Stimulated activated naive CD8-positive, alpha-beta T cell treated with anti-CD3 and anti-CD28 coated beads, Interleukin-15, Interleukin-2, amounts not matched to agents 100 ng/mL and 50 ng/mL, for 24 hours (primary cell): ENCODE measurements around the gene TMEM169.
A peak's percentile ranks its signal among the peaks of the same experiment; 100 is the strongest.

Experiments used
- H3K27ac Mint-ChIP-seq: one replicate; pipeline ENCODE4 v1.8.0; 2021; ENCODE audit warnings: mild to moderate bottlenecking, mixed read lengths
- H3K27me3 Mint-ChIP-seq: one replicate; pipeline ENCODE4 v1.8.0; 2021; ENCODE audit warnings: mixed read lengths
- H3K36me3 Mint-ChIP-seq: one replicate; pipeline ENCODE4 v1.8.0; 2021; ENCODE audit warnings: low read depth, mixed read lengths
- H3K4me1 Mint-ChIP-seq: one replicate; pipeline ENCODE4 v1.8.0; 2021; ENCODE audit warnings: low read depth, mixed read lengths
- H3K4me3 Mint-ChIP-seq: one replicate; pipeline ENCODE4 v1.8.0; 2021; ENCODE audit warnings: mild to moderate bottlenecking, mixed read lengths
- H3K9me3 Mint-ChIP-seq: one replicate; pipeline ENCODE4 v1.8.0; 2021; ENCODE audit warnings: mixed read lengths

The TMEM169 gene

DNA sequence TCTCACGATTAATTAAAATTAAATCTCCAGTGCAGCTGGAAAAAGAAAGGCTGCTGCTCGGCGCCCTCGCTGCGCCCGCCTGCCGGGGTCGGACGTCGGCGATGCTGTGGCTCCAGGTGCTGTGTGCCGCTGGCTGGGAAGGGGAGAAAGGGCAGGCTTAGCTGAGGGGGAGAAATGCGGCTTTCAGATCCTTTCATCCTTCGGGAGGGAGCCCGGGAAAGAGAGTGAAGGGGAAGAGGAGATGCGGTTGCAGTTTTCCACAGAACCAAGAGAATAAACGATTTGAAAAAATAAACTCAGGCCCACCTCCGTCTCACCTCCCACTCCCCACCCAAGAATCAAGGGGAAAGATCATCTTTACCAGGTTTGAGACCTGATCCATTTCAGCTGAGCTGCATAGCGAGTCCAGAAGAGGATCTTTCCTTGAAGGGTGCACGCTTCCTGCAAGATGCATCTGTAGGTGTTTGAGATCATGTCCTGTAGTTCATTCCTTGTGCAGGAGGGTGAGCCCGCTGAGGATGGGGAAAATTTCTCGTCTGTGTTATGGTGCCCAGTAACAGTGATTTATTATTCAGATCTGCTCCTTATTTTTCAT is 495 bp downstream of the TMEM169 start:
- Mint-ChIP-seq H3K4me3 (peak overlapping the region; percentile 90), H3K27me3 (no peaks in the 10 kb centered on the region), H3K27ac (peak overlapping the region; percentile 65), H3K4me1 (peaks cover 58% of the 10 kb centered on the region), H3K9me3 (no peaks in the 10 kb centered on the region), H3K36me3 (no peaks in the 10 kb centered on the region)

DNA sequence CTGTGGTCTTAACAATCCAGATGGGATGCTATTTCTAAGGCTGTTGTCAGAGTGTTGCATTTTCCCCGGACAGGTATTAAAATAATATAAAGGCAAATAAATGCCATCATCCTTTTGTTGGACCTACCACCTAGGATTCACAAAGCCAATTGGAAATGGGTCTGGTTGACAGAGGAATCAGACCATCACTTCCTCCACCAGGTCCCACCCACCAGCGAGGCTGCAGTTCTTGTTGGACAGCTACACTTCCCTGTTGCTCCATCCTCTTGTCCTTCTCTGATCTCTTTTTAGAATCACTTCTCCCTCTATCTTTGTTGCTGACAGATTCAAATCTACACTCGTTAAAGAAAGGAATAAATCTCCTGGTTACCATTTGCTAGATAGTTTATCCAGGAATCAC is 1.1 kb downstream of the TMEM169 start:
- Mint-ChIP-seq H3K27me3 (no peaks in the 10 kb centered on the region), H3K27ac (peak overlapping the region; percentile 61), H3K36me3 (no peaks in the 10 kb centered on the region), H3K4me3 (peak overlapping the region; percentile 90), H3K9me3 (no peaks in the 10 kb centered on the region), H3K4me1 (peaks cover 58% of the 10 kb centered on the region)

DNA sequence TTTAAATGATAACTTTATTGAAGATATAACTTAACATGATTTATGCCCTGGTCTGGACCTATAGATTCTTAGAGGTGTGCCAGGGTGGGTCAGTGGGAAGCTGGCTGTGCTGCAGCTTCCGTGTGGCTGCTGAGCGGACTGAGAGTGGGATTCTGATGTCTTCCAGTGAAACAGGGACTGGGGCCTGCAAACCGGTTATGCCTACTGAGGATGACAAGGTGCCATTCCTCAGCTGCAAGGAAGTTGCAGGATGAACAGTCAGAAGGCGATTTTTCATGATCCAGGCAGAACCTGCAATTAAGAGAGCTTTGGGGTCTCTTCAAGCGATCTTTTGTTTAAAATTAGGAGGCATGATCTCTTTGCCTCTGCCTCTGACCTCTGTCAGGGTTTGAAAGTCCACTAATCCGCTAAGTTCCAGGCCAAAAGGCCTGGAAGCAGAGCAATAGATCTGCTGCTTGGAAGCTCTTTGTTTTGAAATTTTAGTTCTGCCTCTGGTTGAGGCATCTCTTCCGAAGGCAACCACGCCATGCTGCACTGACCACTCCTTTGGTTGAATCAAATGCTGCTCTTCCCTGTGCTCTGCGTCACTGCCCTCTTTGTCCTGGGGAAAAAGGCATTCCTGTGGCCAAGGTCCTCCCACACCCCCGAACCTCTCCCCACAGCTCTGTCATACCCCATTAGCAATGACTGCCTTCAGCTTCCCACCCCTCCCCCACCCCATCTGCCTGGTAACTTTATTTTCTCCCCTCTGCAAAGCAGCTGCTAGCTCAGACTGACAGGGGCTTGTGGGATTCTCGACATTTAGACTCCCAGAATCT is 2.0 kb downstream of the TMEM169 start:
- H3K4me1 Mint-ChIP-seq: peaks cover 58% of the 10 kb centered on the region
- H3K9me3 Mint-ChIP-seq: no peaks in the 10 kb centered on the region
- no peaks in the 10 kb centered on the region for H3K36me3 Mint-ChIP-seq
- H3K27ac Mint-ChIP-seq: no peak overlapping the region
- no peaks in the 10 kb centered on the region for H3K27me3 Mint-ChIP-seq
- H3K4me3 Mint-ChIP-seq: no peak overlapping the region

DNA sequence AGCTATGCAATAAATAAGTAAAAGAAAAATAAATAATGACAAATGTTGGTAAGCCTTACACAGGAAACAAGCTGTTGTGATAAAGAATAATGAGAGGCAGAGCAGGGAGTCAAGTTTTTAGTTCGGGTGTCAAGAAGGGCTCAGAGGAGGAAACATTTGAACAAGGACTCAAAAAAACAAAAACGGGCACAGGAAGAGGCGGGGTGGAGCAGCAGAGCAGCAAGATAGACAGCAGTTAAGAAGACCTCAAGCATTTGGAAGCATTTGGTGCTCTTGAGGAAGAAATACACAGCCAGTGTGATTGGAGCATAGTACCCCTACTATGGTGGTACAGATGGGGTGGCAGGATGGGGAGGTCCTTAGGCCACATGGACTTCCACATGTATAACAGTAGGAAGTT is 2.8 kb downstream of the TMEM169 start:
- peaks cover 58% of the 10 kb centered on the region for H3K4me1 Mint-ChIP-seq
- H3K36me3 Mint-ChIP-seq: no peaks in the 10 kb centered on the region
- no peaks in the 10 kb centered on the region for H3K9me3 Mint-ChIP-seq
- H3K4me3 Mint-ChIP-seq: peak overlapping the region; percentile 52
- H3K27me3 Mint-ChIP-seq: no peaks in the 10 kb centered on the region
- peak overlapping the region; percentile 81 for H3K27ac Mint-ChIP-seq

DNA sequence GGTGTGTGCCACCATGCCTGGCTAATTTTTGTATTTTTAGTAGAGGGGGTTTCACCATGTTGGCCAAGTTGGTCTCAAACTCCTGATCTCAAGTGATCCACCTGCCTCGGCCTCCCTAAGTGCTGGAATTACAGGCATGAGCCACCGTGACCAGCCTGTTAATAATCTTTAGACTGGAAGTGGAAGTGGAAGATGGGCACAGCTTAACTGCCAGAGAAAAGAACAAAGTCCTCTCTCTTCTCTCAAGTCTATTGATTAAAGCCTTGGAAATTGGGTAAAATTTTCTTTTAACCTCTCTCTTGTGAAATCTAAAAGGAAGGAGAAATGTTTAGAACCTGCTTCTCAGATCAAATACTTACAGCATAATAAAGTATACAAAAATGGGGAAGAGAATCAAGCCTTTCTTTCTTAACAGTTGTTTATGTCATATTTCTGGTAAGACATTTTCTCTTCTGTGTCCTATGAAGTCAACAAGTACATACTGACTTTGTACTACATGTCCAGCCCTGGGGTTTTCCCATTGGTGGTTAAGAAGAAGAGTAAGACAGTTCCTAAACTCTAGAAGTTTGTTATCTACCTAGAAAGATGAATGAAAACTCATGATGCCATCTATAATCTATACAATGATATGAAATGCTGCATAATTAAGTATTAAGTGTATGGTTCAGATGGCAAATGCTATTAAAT is 4.6 kb downstream of the TMEM169 start:
- Mint-ChIP-seq H3K4me1 (peaks cover 60% of the 10 kb centered on the region), H3K9me3 (no peaks in the 10 kb centered on the region), H3K27me3 (no peaks in the 10 kb centered on the region), H3K4me3 (no peak overlapping the region), H3K27ac (no peak overlapping the region), H3K36me3 (no peaks in the 10 kb centered on the region)

DNA sequence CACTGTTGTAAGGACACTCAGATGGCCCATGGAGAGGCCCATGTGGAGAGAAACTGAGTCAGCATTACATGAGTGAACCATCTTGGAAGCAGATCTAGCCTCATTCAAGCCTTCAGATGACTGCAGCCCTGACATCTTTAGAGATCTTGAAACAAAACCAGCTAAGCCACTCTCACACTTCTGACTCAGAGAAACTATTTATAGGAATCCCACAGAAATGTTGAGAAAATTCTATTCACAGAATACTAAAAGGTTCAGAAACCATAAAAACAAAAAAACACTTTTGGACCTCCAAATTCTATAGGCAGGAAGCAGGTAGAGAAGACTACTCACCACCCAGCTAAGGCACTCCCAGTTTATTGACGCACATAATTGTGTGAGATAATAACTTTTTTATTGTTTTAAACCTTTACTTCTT is 8.7 kb downstream of the TMEM169 start:
- Mint-ChIP-seq H3K4me1 (peaks cover 20% of the 10 kb centered on the region), H3K27ac (peak overlapping the region; percentile 41), H3K4me3 (peak overlapping the region; percentile 47), H3K36me3 (no peaks in the 10 kb centered on the region), H3K9me3 (no peaks in the 10 kb centered on the region), H3K27me3 (no peaks in the 10 kb centered on the region)

DNA sequence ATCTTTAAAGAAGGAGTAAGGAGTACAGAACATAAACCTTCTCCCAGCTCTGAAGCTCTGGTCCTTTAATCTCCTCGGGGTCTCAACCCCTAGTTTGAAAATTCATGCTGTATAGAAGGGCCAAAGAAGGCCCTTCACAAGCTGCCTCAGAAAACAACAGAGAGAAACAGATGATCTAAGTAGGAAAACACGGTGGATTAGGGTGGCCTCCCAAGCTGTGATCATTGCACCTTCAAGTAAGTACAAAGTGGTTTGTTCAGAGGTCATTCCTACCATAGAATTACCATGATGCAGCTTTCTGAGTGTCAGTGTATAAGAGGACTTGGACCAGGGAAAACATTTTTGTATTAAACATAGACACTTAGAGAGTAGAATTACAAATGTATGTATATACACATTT is 10.9 kb downstream of the TMEM169 start:
- no peak overlapping the region for H3K4me3 Mint-ChIP-seq
- peaks cover 15% of the 10 kb centered on the region for H3K4me1 Mint-ChIP-seq
- no peak overlapping the region for H3K27ac Mint-ChIP-seq
- no peaks in the 10 kb centered on the region for H3K9me3 Mint-ChIP-seq
- H3K36me3 Mint-ChIP-seq: no peaks in the 10 kb centered on the region
- no peaks in the 10 kb centered on the region for H3K27me3 Mint-ChIP-seq

DNA sequence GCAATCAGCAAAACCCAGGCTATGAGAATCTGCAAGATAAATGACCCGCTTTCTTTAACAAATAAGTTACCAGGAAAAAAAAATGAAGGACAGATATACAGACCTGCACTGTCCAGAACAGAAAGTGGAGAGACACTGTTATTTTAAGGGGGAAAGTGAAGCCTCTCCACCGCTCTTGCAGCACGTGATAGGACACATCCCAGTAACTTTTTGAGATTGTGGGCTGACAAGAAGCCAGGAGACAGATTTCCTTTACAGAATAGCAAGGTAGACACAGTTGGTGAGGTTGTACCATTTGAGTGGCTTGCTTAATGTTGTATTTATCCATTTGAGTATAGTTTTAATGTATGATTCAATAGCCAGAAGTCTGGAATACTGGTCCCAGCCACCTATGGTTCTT is 13.0 kb downstream of the TMEM169 start:
- no peaks in the 10 kb centered on the region for H3K27me3 Mint-ChIP-seq
- H3K36me3 Mint-ChIP-seq: no peaks in the 10 kb centered on the region
- no peaks in the 10 kb centered on the region for H3K9me3 Mint-ChIP-seq
- no peak overlapping the region for H3K4me3 Mint-ChIP-seq
- H3K27ac Mint-ChIP-seq: no peak overlapping the region
- peaks cover 13% of the 10 kb centered on the region for H3K4me1 Mint-ChIP-seq

DNA sequence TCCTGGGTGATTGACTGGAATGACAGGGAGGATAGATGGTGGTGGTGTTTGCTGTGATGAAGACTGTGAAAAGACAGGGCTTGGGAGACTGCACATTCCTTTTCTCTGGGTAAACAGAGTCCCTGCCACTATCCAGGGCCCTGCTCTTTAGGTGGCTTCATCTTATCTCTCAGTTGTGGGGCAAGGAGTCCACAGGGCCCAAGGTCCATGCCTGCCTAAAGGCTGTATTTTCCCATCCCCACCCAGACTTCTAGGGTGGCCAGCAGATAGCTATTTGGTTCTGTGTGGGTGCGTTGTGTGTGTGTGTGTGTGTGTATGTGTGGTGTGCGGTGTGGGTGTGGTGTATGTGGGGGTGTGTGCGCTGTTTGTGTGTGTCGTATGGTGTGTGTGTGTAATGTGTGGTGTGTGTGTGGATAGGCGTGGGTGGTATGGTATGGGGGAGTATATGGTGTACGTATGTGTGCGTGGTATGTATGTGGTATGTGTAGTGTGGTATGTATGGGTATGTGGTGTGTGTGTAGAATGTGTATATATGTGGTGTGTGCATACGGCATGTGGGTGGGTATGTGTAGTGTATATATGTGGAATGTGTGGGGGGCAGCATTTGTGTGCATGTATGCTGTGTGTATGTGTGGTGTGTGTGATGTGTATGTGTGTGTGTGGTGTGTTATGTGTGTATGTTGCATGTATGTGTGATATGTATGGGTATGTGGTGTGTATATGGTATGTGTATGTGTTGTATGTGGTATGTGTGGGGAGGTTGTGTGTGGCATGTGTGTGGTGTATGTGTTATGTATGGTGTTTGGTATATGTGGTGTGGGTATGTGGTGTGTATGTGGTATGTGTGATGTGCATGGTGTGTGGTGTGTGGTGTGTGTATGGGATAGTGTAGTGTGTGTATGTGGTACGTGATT is 17.0 kb downstream of the TMEM169 start:
- H3K4me3 Mint-ChIP-seq: no peak overlapping the region
- H3K27me3 Mint-ChIP-seq: no peaks in the 10 kb centered on the region
- H3K27ac Mint-ChIP-seq: no peak overlapping the region
- no peaks in the 10 kb centered on the region for H3K4me1 Mint-ChIP-seq
- H3K9me3 Mint-ChIP-seq: no peaks in the 10 kb centered on the region
- H3K36me3 Mint-ChIP-seq: no peaks in the 10 kb centered on the region

DNA sequence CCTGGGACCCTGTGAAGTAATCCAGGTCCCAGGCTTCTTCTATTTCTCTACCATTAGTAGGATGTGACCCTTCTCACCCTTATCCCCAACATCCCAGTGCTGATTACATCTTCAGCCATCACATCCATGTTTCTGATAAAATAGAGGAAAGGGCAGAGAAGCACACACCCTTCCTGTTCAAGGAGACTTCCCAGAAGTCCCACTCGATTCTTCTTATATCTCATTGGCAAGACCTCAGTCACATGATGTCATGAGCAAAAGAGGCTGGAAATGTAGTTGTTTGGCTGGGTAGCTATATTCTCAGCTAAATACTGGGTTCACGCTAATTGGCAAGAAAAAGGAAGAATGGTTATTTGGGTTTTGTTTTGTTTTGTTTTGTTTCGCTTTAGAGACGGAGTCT is 19.4 kb downstream of the TMEM169 start:
- no peaks in the 10 kb centered on the region for H3K36me3 Mint-ChIP-seq
- no peaks in the 10 kb centered on the region for H3K27me3 Mint-ChIP-seq
- H3K9me3 Mint-ChIP-seq: no peaks in the 10 kb centered on the region
- H3K27ac Mint-ChIP-seq: no peak overlapping the region
- no peaks in the 10 kb centered on the region for H3K4me1 Mint-ChIP-seq
- H3K4me3 Mint-ChIP-seq: no peak overlapping the region

DNA sequence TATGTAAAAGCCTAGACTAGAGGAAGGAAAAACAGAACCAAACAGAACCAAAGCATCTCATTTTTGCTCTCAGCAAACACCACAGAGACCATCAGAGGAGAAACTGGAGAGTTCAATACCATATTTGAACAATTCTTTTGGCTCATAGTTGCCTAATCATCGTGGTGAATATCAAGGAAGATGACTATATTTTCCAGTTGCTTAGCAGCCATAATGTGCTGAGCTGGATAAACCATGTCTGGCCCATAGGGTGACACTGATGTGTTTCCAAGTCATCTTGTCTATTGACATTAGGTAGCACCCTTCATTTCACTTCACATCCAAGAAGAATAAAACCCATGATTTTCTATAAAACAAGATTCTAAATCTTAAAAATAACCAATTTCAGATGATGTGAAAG is 21.5 kb downstream of the TMEM169 start:
- Mint-ChIP-seq H3K27ac (no peak overlapping the region), H3K27me3 (no peaks in the 10 kb centered on the region), H3K4me3 (no peak overlapping the region), H3K36me3 (no peaks in the 10 kb centered on the region), H3K4me1 (no peaks in the 10 kb centered on the region), H3K9me3 (no peaks in the 10 kb centered on the region)

DNA sequence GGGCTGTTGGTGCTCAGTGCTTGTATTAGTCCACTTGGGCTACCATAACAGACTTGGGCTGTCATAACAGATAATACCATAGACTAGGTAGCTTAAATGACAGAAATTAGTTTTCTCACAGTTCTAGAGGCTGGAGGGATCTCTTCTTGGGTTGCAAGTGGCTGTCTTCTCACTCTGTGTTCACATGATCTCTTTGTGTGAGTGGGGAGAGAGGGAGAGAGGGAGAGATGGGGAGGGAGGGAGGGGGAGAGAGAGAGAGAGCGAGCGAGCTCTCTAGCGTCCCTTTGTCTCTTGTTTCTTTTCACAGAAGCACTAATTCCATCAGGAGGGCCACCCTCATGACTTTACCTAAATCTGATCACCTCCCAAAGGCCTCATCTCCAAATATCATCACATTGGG is 23.0 kb downstream of the TMEM169 start:
- H3K4me1 Mint-ChIP-seq: peaks cover 11% of the 10 kb centered on the region
- H3K36me3 Mint-ChIP-seq: peaks cover 8% of the 10 kb centered on the region
- H3K27ac Mint-ChIP-seq: no peak overlapping the region
- no peaks in the 10 kb centered on the region for H3K9me3 Mint-ChIP-seq
- no peak overlapping the region for H3K4me3 Mint-ChIP-seq
- H3K27me3 Mint-ChIP-seq: peaks cover 3% of the 10 kb centered on the region

DNA sequence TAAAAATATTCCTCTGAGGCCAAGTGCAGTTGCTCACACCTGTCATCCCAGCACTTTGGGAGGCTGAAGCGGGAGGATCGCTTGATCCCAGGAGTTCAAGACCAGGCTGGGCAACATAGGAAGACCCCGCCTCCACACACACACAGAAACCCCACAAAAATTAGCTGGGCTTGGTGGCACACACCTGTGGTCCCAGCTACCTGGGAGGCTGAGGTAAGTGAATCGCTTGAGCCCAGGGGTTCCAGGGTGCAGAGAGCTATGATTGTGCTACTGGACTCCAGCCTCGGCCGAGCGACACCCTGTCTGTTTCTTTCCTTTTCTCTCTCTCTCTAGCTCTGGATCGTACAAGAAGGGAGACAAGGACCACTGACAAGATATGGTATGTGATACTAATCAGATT is 25.6 kb downstream of the TMEM169 start:
- H3K36me3 Mint-ChIP-seq: peaks cover 35% of the 10 kb centered on the region
- peaks cover 3% of the 10 kb centered on the region for H3K27me3 Mint-ChIP-seq
- no peaks in the 10 kb centered on the region for H3K9me3 Mint-ChIP-seq
- H3K27ac Mint-ChIP-seq: no peak overlapping the region
- H3K4me3 Mint-ChIP-seq: no peak overlapping the region
- peaks cover 34% of the 10 kb centered on the region for H3K4me1 Mint-ChIP-seq

DNA sequence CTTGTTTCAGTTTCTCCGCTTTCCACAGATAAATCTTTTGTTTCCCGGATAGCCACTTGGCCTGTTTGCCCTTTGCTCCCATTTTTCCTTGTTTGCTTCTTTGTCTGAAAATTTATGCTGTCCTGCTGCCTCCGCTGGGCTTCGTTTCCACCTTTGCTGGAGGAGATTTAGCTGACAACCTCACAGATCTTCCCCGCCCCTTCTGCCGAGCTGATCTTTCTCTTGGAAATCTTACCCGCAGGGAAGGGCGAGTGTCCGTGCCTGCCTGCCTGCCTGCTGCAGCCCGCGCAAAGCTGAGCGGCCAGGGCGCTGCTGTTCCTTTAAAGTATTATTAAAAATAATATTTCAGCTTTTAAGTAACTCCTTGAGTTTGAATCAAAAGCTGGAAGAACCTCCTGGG is 26.0 kb downstream of the TMEM169 start:
- H3K4me3 Mint-ChIP-seq: no peak overlapping the region
- peaks cover 39% of the 10 kb centered on the region for H3K4me1 Mint-ChIP-seq
- peak overlapping the region; percentile 100 for H3K27ac Mint-ChIP-seq
- no peaks in the 10 kb centered on the region for H3K9me3 Mint-ChIP-seq
- peaks cover 39% of the 10 kb centered on the region for H3K36me3 Mint-ChIP-seq
- H3K27me3 Mint-ChIP-seq: peaks cover 3% of the 10 kb centered on the region
